ENCODE results near the gene C18orf32.
"Not testable (repeated sequence)": the region's sequence is repeated elsewhere in the genome, so short reads cannot be mapped to it uniquely, and the experiment has no call there.

The C18orf32 gene

DNA sequence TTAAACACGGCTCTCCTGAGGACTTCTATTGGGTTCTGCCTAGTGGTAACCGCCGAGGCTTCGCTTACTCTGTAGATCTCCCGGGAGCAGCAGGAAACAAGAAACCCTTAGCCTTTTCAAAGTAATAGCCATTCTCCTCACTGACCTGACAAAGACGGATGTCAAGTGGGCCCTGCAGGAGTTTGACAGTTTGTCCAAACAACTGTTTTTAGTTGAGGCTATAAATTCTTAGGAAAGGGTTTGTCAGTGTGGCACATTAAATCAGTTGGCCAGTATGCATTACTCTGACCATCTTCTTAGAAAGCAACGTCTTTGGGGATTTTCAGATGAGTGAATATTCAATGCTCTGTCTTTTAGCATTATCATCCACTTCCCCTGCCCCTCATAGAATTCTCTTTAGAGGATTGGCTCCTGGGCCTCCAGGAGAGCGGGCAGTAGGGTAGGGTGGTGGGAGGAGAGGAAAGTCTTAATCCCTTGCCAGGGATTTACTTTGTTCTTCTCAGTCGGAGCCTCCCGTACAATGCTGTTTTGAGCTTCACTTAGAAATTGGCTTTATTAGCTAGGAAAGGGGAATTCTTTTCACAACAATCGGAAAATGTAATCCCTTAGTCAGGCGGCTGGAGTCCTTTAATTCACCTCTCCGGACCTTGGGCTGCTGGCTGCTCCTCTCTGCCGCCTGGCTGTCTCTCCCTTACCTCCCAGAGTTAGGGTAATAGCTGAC is 13.3 kb upstream of the C18orf32 start:
- no peak for DNase-seq

DNA sequence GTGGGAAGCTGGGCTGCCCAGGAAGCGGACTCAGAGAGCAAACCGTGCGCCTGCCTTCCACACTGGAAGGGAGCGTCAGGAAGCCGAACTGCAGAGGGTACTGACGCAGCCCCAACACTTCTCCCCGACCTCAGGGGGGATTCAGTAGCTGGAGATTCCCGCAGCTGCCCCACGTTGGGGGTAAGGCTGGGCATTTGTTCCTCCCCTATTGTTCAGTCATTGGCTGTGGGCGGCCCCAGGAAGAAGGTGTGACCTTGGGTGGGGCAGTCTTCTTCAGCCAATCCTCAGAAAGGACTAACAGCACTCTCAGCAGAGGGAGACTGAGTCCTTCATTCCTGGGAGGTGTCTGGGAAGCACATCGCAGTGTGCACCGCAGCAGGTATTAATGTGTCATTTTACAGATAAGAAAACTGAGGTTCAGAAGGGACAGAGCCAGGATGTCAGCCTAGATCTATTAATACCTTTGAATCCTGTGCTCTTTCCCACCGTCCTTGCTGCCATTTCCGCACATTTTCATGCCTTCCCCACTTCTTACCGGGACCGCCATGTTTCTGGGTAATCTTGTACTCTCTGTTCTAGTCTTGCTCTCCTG is 12.1 kb upstream of the C18orf32 start:
- no peak for DNase-seq

- no peak for DNase-seq
Measured at GRCh38 chr18:49495480-49495879, 8.4 kb upstream of the C18orf32 start.

GRCh38 chr18:49495076-49495475 is 8.0 kb upstream of the C18orf32 start:
- no peak for DNase-seq

DNA sequence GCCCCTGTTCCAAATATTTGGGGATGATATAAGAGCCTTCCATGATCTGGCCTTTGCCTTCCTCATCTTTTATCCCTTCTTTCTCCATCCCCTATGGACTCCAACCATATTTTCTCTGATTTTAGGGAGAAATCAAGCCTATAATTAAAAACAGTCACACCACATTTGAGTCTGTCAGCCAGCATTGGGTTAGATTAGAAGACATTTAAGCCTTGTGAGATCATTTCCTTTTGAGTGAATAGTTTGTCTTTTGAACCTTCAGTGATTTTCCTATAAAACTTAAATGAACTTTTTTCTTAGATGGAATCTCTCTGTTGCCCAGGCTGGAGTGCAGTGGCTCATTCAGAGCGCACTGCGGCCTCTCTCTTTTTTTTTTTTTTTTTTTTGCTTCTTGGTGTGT is 7.6 kb upstream of the C18orf32 start:
- DNase-seq, result no peak

DNA sequence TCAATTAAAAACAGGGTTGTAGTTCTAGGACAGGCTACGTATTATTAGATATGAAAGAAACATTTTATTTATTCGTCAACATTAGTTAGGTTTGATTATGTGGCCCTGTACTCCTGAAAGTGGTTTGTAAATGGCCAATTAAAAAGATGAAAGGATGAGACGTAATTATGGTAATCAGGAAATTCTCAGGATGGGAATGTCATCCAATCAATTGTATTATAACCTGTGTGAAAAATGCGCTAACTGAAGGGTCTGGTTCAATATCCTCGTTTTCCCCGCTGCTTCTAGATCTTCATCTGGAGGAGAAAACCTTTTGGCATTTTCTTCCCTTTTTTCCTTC is 5.6 kb upstream of the C18orf32 start:
- no peak for DNase-seq

DNA sequence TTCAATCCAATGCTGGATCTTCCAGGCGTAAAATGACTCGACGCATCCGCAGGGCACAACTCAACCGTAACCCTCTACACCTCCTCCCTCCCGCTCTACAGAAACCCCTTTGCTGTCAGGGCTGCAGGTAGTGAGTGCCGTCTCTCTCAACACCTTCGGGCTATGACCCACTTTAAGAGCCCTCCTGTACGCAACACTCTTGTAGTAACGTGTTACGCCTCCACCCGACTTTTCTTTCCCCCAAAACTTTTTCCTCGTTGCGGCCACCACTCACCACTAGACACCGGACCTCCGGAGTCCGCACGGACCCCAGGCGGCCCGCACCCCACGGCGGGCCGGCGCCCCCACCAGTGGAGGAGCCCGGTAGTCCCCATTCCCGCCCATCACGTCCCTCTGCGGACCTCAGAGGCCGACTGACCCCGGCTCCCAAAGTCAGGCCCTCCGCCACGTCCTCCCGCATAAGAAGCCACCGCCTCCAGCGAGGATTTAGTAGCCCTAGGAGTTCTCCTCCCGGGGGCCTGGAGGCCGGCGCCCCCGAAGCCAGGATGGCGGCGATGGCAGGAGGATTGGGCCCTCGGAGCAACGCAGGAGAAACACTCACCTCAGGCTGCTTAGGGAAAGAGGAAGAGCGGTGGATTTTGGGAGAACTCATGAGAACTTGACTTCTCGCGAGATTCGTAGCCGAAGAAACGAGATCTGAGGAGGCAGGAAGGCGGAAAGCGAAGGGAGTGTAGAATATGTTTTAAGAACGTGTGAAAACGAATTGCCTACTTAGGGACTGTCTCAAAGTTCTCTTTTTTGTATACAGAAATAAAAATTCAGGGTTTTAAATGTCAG is 5.0 kb upstream of the C18orf32 start, which contains the start of gene RPL17:
Gene RPL17, minus strand, starts transcription at position 609 of the 837 bp plus-strand sequence.
- peak; percentile 98 for DNase-seq

DNA sequence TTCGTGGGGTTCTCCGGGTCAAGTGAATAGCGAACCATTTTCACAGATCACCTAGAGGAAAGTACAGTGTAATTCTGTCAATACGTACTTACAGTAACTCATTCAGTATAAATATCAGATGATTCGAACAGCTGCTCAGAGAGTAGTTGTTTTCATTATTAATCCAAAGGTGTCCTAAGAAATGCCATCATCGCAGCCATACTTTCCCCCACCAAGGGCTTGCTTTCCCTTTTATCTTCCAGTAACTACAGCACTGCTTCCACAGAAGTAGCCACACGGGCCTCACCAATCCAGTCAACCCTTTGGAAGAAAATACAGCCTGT is 4.5 kb upstream of the C18orf32 start:
- no peak for DNase-seq

DNA sequence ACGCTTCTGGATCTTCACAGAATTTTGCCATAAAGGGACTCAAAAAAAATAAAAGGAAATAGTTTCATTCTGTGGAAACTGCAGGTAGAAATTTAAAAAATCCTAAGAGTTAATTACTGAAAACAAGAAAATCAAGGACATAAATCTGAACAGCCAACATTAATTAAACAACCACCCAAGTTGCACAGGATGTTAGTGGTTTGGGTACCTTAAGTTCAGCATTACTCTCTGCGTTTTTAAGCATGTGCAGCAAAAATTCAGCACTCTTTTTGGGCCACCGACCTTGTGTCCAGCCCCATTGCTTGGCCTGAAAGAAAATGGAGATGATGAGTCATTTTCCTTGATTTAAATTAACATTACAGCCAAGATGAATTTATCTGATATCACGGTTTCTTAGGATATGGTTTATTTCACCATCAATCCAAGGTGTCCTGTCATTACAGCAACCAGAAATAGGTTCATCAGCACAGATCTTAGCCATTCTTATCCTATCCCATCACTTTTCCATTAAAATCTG is 3.3 kb upstream of the C18orf32 start:
- no peak for DNase-seq

DNA sequence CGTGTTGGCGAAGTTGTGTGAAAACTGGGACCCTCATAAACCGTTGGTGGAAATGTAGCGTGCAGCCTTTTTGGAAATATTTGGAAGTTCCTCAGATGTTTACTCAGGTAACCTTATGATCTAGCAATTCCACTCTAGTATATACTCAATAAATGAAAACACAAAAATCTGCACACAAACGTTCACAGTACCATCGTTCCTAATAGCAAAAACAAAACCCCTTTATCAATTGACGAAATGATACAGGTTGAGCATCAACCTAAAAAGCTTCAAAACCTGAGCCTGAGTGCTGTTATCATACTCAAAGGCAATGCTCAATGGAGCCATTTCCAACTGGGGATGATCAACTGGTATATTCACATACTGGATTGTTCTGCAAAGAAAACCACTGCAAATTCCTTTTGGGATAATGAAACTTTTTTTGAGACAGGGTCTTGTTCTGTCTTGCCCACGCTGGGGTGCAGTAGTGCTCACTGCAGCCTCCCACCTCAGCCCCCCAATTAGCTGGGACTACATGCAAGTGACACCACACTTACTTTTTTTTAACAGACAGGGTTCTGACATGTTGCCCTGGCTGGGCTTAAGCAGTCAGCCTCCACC is 777 bp upstream of the C18orf32 start:
- DNase-seq, result no peak

DNA sequence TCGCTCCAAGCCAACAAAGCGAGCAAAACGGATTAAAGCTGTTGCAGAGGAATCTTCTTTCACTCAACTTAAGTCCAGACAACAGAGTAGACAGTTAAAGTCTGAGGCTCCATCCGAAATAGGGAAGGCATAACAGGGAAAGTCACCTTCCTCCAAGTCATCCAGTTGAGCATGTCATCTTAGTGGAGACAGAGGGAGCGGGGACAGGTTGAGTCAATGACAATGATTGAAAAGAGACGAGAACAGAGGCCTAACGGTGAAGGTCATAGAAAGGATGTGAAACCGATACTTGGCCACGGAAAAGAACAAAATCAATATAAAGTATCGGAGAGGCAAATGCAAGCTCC is 455 bp downstream of the C18orf32 start:
- no peak for DNase-seq

GRCh38 chr18:49486134-49486533 is 900 bp downstream of the C18orf32 start:
- no peak for DNase-seq

DNA sequence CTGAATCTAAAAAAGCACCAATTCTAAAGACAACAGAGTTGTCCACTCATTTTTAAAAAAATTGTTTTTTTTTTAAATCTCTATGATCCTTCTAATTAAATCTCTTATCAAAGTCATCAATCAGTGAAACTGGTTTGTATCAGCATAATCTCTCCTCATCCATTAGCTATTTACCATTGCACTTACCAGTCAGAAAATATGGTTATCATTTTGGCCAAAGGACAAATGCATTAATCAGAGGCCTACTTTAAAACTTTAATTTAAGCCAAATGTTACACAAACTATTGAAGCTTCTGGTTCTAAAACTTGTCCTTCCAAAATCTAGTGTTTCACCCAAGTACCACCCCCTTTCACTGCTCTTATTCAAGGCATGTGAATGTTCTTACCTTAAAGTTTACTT is 3.8 kb downstream of the C18orf32 start:
- DNase-seq, result no peak

DNA sequence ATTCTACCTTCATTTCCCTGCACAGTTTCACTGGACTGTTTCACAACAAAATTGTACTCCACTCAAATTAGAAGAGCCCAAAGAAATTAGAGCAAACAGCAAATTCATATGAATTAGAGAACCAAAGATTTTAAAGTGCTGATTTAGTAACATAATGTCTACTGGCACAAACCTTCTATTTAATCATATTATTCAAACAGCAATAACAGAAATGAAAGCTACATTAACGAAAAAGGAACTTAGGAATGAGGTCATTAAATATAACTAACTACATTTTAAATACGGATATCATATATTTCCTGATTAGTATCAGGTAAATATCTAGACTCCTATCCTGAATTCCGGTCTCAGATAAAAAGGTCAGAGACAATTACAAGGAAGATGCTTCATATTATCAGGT is 5.1 kb downstream of the C18orf32 start:
- no peak for DNase-seq

DNA sequence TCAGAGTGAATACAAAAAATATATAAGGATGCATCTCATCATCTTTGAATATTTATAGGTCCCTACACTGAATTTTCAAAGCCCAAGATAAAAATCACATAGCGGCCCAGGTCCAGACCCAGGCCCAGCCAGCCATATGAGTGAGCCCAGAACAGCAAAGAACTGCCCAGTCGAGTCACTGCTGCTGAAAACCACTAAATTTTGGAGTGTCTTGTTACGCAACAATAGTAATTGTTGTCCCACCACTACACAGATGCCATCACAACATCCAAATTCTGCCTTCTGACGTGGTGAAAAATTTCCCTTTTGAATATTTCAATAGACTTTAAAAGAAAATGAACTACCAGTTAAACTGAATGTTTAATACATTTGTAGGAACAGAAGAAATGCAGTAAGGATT is 5.7 kb downstream of the C18orf32 start:
- DNase-seq, result no peak

- no peak for DNase-seq
Measured at GRCh38 chr18:49479381-49480137, 7.5 kb downstream of the C18orf32 start.

DNA sequence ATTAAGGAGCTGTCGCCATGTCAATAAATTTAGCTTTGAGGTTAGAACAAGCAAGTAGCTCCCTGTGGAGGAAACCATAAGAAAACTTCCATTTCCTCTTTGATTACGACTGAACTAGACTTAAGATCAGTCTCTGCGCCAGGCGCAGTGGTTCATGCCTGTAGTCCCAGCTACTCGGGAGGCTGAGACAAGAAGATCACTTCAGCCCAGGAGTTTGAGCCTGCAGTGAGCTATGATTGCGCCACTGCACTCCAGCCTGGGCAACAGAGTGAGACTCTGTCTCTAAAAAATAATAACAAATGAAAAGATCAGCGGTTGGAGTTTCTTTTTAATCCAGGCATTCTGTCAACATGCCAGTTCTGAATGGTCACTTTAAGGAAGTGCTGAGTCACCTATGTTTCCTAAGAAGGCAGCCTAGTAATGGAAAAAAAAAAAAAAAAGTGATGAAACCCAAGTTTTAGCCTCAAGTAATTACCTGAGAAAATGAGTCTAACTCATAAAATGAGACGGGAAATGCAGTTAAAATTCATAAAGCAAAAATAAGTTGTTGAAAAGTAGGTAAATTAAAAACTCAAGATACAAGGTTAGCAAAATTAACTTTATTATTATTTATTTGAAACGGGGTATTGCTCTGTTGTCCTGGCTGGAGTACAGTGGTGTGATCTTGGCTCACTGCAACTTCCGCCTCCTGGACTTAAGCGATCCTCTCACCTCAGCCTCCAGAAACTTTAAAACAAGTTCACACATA is 10.2 kb downstream of the C18orf32 start:
- DNase-seq, result no peak

GRCh38 chr18:49474935-49475334 is 12.1 kb downstream of the C18orf32 start:
- not testable (repeated sequence) for DNase-seq

DNA sequence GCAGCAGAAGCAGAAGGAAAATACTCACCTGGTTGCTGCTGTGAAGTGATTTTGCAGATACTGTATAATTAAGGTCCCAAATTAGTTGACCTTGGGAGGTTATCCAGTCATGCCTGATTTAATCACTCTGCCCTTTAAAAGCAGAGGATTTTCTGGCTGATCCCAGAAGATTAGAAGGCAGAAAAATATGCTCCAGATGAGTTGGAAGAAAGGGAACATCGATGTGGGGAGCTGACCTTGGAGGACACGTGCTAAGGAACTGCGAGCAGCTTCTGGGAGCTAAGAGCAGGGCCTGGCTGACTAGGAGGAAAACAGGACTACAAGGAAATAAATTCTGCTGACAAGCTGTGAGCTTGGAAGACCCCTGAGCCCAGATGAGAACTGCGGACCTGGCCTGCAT is 13.3 kb downstream of the C18orf32 start:
- no peak for DNase-seq

- no peak for DNase-seq
Measured at GRCh38 chr18:49472459-49472858, 14.6 kb downstream of the C18orf32 start.

DNA sequence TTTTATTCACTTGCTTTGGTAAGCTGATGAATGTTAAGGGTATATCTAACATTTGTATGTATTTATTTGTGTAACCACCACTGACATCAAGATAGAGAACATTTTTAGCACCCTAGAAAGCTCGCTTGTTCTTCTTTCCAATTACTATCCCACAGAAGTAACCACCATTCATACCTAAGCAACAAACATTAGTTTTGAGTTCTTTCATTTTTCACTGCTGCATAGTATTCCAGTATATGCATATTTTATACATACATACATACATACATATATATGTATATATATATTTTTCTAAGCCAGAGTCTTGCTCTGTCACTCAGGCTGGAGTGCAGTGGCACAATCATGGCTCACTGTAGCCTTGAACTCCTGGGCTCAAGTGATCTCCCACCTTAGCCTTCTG is 15.5 kb downstream of the C18orf32 start:
- no peak for DNase-seq

DNA sequence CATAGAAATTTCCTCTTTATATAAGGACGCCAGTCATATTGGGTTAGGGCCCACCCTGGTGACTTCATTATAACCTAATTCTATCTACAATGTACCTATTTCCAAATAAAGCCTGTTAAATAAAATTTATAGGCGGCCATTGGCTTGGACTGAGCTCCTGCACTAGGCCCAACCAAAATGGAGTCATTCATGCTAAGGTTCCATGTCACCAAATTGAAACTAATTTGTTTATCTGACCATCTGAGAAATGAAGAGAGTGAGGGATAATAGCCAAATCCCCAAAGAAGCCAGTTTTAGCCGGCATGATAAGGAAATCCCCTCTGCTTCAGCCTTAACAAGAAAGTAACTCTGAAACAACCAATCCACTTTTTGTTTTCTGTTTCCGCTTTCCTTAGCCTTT is 19.4 kb downstream of the C18orf32 start:
- no peak for DNase-seq
